Measurements from ENCODE around the gene TAGLN.

TAGLN gene

GRCh38 chr11:117195258-117195657, 3.9 kb upstream of the TAGLN start:
- no peaks in the 10 kb centered on the region for H3K9me3 Mint-ChIP-seq

GRCh38 chr11:117195761-117196160, 3.4 kb upstream of the TAGLN start:
- Mint-ChIP-seq H3K4me1 (peaks cover 33% of the 10 kb centered on the region), H3K27me3 (ENCODE audit: low read depth) (no peaks in the 10 kb centered on the region), H3K27ac (peak overlapping the region in 1 of 3 experiments; percentile 54), H3K9me3 (no peaks in the 10 kb centered on the region), H3K36me3 (ENCODE audit: low read depth) (peaks cover 19% of the 10 kb centered on the region), H3K4me3 (no peak overlapping the region)
- TF ChIP-seq CTCF (IDR thresholded peaks at IDR 0.05; ENCODE audit: unreplicated experiment in 3 of 3): no peak

More at GRCh38 chr11:117195258-117195657, 3.9 kb upstream of the TAGLN start:
- TF ChIP-seq CTCF (IDR thresholded peaks at IDR 0.05; ENCODE audit: unreplicated experiment in 3 of 3): no peak
- Mint-ChIP-seq H3K27ac (peak overlapping the region in 2 of 3 experiments; percentile 53 to 54), H3K27me3 (ENCODE audit: low read depth) (no peaks in the 10 kb centered on the region), H3K36me3 (ENCODE audit: low read depth) (peaks cover 19% of the 10 kb centered on the region), H3K4me3 (no peak overlapping the region), H3K4me1 (peaks cover 28% of the 10 kb centered on the region)

GRCh38 chr11:117197006-117197405, 2.2 kb upstream of the TAGLN start:
- Mint-ChIP-seq H3K4me1 (peaks cover 40% of the 10 kb centered on the region), H3K27me3 (ENCODE audit: low read depth) (no peaks in the 10 kb centered on the region), H3K9me3 (no peaks in the 10 kb centered on the region), H3K27ac (peak overlapping the region; percentile 80 to 96 (median 82)), H3K36me3 (ENCODE audit: low read depth) (peaks cover 19% of the 10 kb centered on the region), H3K4me3 (peak overlapping the region in 1 of 3 experiments; percentile 89)
- TF ChIP-seq CTCF (IDR thresholded peaks at IDR 0.05; ENCODE audit: unreplicated experiment in 3 of 3): no peak

GRCh38 chr11:117197516-117198456, 1.4 kb upstream of the TAGLN start:
- Mint-ChIP-seq H3K27ac (peak overlapping the region; percentile 80 to 96 (median 82)), H3K4me1 (peaks cover 45% of the 10 kb centered on the region), H3K4me3 (peak overlapping the region; percentile 41 to 89 (median 56)), H3K36me3 (ENCODE audit: low read depth) (peaks cover 20% of the 10 kb centered on the region), H3K27me3 (ENCODE audit: low read depth) (no peaks in the 10 kb centered on the region), H3K9me3 (no peaks in the 10 kb centered on the region)
- peak; percentile 40 to 60 (median 51) for TF ChIP-seq CTCF (IDR thresholded peaks at IDR 0.05; ENCODE audit: unreplicated experiment in 3 of 3)

- Mint-ChIP-seq H3K4me3 (peak overlapping the region; percentile 75 to 89 (median 89)), H3K9me3 (no peaks in the 10 kb centered on the region), H3K27ac (peak overlapping the region; percentile 80 to 96 (median 82)), H3K36me3 (ENCODE audit: low read depth) (peaks cover 24% of the 10 kb centered on the region), H3K4me1 (peaks cover 47% of the 10 kb centered on the region), H3K27me3 (ENCODE audit: low read depth) (no peaks in the 10 kb centered on the region)
- TF ChIP-seq CTCF (IDR thresholded peaks at IDR 0.05; ENCODE audit: unreplicated experiment in 3 of 3): no peak
These were observed 557 bp upstream of the TAGLN start for GRCh38 chr11:117198613-117199012.
